Thyroid gland (tissue), 4 donors: ENCODE data around the gene ADTRP. TPM values are rescaled to one million over a fixed set of nuclear protein-coding genes. Genes with fewer than 3 reads are reported as not detected.

Experiments used
- DNase-seq, 2 donors: peaks; one replicate each; pipeline ENCODE4 v3.0.0-alpha.2; 2019
- H3K27ac ChIP-seq, 3 donors: fragments of 200-600 bp; sonication (generic); 1 replicate in 2 of 3; 2 replicates in 1 of 3; pipeline ENCODE4 v1.5.1; 2016 to 2019; ENCODE audit warnings: mild to moderate bottlenecking in 1 of 3, moderate library complexity in 1 of 3
- H3K27me3 ChIP-seq: fragments of 200-600 bp; sonication (generic); one replicate; pipeline ENCODE4 v1.5.1; 2019
- H3K36me3 ChIP-seq, 2 donors: fragments of 200-600 bp; sonication (generic); one replicate each; pipeline ENCODE4 v1.5.1; 2016 to 2019
- H3K4me1 ChIP-seq, 2 donors: fragments of 200-600 bp; sonication (generic); one replicate each; pipeline ENCODE4 v1.5.1; 2017 to 2019
- H3K4me3 ChIP-seq, 3 donors: fragments of 200-600 bp; sonication (generic); replicated peaks in 1 of 3; 1 replicate in 2 of 3; 2 replicates in 1 of 3; pipeline ENCODE4 v1.5.1; 2016; ENCODE audit warnings: mild to moderate bottlenecking in 1 of 3
- H3K9me3 ChIP-seq: fragments of 200-600 bp; sonication (generic); one replicate; pipeline ENCODE4 v1.5.1; 2017
- POLR2A ChIP-seq, 2 donors: fragments of 450-650 bp; IDR thresholded peaks; one replicate each; pipeline ENCODE4 v1.6.1; 2017; ENCODE audit warnings: antibody characterized with exemption in 2 of 2, mild to moderate bottlenecking in 2 of 2, moderate library complexity in 1 of 2
- WGBS, 2 donors: methylation state at CpG; one replicate each; pipeline ENCODE4 v1.1.5; 2017; 5-methylcytosine and 5-hydroxymethylcytosine counted together
- intact Hi-C: fragments of 100-400 bp; cut with DNase I; formaldehyde crosslinking; loops from one replicate; pipeline ENCODE4 v1.15.1; 2023
- total RNA-seq, 4 donors: library from RNA; depleted of rRNA; stranded (reverse); fragments of >200 nt; gene quantifications; one replicate each; pipeline ENCODE4 v1.2.3, GENCODE V29; 2016
- TF ChIP-seq, protein P1 (sequence below), 6 experiments: fragments of 200-600 bp in 3 of 6; fragments of 450-650 bp in 3 of 6; sonication (generic) in 3 of 6; IDR thresholded peaks; one replicate each; pipeline ENCODE4 v1.5.1; 2016 to 2019; ENCODE audit warnings: antibody characterized with exemption in 6 of 6, mild to moderate bottlenecking in 2 of 6, inconsistent platforms in 1 of 6, moderate library complexity in 1 of 6

The ADTRP gene
- total RNA-seq, 4 donors from 2014 or later: 0.40 to 3.5 TPM; not detected in 2

DNA sequence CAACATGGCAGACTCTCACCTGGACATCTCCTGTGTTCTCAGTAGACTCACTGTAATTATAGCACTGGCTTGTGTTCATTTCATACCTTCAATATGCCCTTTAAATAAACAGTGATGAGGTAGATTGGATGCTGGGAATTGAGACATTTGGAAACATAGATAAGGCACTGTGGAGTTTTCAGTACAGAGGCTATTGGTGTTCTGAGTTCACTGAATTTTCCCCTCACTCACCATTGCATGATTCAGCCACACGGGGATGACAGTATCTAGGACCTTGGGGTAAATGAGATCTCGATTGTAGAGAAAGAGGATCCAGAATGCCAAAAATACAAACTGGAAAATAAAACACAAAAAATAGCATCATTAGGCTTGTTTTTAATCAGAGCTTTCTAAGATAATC, 12.6 kb downstream of the ADTRP start:
- no peak for DNase-seq
- Histone ChIP-seq H3K9me3 (no peaks in the 10 kb centered on the region), H3K4me1 (peaks cover 6 to 29% of the 10 kb centered on the region in 2 donors), H3K27me3 (no peaks in the 10 kb centered on the region), H3K36me3 (no peaks in the 10 kb centered on the region), H3K4me3 (no peak overlapping the region), H3K27ac (peak overlapping the region in 1 of 3 donors; percentile 38)
- no peak for TF ChIP-seq POLR2A (IDR thresholded peaks at IDR 0.05)
- TF ChIP-seq, protein P1, sequence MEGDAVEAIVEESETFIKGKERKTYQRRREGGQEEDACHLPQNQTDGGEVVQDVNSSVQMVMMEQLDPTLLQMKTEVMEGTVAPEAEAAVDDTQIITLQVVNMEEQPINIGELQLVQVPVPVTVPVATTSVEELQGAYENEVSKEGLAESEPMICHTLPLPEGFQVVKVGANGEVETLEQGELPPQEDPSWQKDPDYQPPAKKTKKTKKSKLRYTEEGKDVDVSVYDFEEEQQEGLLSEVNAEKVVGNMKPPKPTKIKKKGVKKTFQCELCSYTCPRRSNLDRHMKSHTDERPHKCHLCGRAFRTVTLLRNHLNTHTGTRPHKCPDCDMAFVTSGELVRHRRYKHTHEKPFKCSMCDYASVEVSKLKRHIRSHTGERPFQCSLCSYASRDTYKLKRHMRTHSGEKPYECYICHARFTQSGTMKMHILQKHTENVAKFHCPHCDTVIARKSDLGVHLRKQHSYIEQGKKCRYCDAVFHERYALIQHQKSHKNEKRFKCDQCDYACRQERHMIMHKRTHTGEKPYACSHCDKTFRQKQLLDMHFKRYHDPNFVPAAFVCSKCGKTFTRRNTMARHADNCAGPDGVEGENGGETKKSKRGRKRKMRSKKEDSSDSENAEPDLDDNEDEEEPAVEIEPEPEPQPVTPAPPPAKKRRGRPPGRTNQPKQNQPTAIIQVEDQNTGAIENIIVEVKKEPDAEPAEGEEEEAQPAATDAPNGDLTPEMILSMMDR (IDR thresholded peaks at IDR 0.05): no peak
- intact Hi-C loops: no loop called here
- WGBS, 2 donors: 64 to 76% methylated on average over 2 of the region's 2 CpGs

DNA sequence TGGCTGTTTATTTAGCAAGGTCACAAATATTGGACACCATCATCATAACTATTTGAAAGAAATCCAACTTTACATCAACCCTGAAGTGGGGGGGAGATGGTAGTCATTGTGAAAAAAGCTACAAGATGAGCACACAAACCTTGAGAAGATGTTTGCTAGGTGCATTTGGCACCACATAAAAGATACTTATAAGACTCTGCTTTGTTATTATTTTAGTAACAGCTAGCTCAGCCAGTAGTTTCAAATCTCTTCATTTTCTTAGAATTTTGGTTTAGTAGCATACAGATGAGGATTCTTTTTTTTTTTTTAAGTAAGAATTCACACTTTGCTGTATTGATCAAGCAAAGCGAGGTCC, 14.4 kb downstream of the ADTRP start:
- Histone ChIP-seq H3K9me3 (no peaks in the 10 kb centered on the region), H3K4me1 (peaks cover 6 to 22% of the 10 kb centered on the region in 2 donors), H3K36me3 (no peaks in the 10 kb centered on the region), H3K4me3 (no peak overlapping the region), H3K27me3 (no peaks in the 10 kb centered on the region), H3K27ac (no peak overlapping the region)
- TF ChIP-seq POLR2A (IDR thresholded peaks at IDR 0.05): no peak
- TF ChIP-seq, protein P1 (IDR thresholded peaks at IDR 0.05): no peak
- intact Hi-C loops: no loop called here
- no peak for DNase-seq
- WGBS, 2 donors: 98% methylated on average over 1 of the region's 1 CpG

- Histone ChIP-seq H3K36me3 (no peaks in the 10 kb centered on the region), H3K9me3 (no peaks in the 10 kb centered on the region), H3K27ac (no peak overlapping the region), H3K4me1 (peaks cover 6 to 22% of the 10 kb centered on the region in 2 donors), H3K27me3 (no peaks in the 10 kb centered on the region), H3K4me3 (no peak overlapping the region)
- intact Hi-C loops: no loop called here
- DNase-seq: no peak
- WGBS, 2 donors: 93 to 96% methylated on average over 4 of the region's 4 CpGs
- no peak for TF ChIP-seq POLR2A (IDR thresholded peaks at IDR 0.05)
- TF ChIP-seq, protein P1 (IDR thresholded peaks at IDR 0.05): no peak
Measured at GRCh38 chr6:11763460-11764249, 14.9 kb downstream of the ADTRP start.

- H3K27me3 ChIP-seq: no peaks in the 10 kb centered on the region
- intact Hi-C loops: no loop called here
- no peaks in the 10 kb centered on the region for H3K36me3 ChIP-seq
- DNase-seq: no peak
- TF ChIP-seq POLR2A (IDR thresholded peaks at IDR 0.05): no peak
- TF ChIP-seq, protein P1 (IDR thresholded peaks at IDR 0.05): no peak
- H3K4me3 ChIP-seq: no peak overlapping the region
- no peak overlapping the region for H3K27ac ChIP-seq
- H3K4me1 ChIP-seq: peaks cover 6 to 22% of the 10 kb centered on the region in 2 donors
- WGBS, 2 donors: 60% methylated on average over 4 of the region's 4 CpGs
- H3K9me3 ChIP-seq: no peaks in the 10 kb centered on the region
Measured at GRCh38 chr6:11762794-11763459, 15.7 kb downstream of the ADTRP start.
